HG03064 (cell line): ENCODE results near the gene FAM83C.
"Not testable (repeated sequence)": the region's sequence is repeated elsewhere in the genome, so short reads cannot be mapped to it uniquely, and the experiment has no call there.

ENCODE experiments used
- ATAC-seq: cut with Tn5 transposase; IDR thresholded peaks from one replicate; pipeline ENCODE4 v1.9.1; 2021; ENCODE audit warnings: low read depth; ENCODE audit not compliant: unreplicated experiment

Gene FAM83C

GRCh38 chr20:35270021-35270902, 22.0 kb downstream of the FAM83C start:
- no peak for ATAC-seq

DNA sequence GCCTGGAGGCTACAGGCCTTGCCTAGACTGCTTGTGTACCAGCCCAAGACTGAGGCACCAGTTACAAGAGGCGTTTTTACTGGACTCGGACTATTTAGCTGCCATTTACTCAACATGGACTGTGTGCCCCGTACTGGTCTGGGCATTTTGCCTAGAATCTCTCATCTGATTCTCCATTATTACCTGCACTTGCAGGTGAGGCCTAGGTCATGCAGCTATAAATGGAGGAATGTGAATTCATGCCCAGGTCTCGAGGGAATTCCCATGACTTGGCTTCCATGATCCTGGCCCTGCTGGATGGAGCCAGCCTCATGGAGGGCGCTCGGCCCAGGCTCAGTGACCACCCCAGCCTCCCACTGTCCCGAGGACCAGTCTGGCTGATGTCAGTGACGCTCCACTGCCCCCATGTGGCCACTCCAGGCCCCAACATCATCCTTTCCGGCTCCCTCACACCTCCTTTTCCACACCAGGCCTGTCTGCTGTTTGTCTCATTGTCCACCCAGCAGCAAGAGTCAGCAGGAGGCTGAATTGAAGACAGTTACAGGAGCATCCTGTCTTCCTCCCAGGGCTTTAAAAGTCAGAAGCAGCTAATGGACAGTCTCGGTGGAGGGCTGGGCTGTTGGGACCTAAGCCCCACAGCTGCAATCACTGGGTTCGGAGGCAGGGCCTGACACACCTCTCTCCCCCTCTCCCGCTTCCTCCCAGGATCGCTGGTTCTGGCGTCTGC, 23.0 kb downstream of the FAM83C start:
- no peak for ATAC-seq

- no peak for ATAC-seq
Observed at GRCh38 chr20:35267092-35267491, 25.1 kb downstream of the FAM83C start.

- no peak for ATAC-seq
Observed at GRCh38 chr20:35264755-35265154, 27.5 kb downstream of the FAM83C start.

- ATAC-seq, result no peak
Observed at GRCh38 chr20:35263532-35264341, 28.5 kb downstream of the FAM83C start.

DNA sequence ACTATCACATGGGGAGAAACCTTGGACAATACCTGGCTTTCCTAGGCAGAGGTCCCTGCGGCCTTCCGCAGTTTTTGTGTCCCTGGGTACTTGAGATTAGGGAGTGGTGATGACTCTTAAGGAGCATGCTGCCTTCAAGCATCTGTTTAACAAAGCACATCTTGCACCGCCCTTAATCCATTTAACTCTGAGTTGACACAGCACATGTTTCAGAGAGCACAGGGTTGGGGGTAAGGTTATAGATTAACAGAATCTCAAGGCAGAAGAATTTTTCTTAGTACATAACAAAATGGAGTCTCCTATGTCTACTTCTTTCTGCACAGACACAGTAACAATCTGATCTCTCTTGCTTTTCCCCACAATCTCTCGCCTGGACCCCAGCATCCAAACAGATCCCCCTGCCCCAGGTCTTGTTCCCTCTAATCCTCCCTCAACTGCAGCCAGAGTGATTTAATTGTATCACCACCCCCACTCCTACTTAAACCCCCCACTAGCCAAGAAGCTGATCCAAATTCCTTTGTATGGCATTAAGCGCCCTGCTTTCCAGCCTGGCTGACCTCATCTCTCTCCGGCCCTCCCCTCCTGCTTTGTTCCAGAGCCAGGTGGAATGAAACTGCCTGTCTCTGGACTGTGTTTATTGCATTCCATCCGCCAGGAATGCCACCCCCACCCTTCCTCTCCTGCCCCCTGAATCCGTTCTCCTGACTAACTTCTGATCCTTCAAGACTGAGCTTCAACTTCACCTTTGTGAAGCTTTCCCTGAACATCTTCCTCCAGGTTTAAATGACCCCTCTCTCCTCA, 29.3 kb downstream of the FAM83C start:
- not testable (repeated sequence) for ATAC-seq

- ATAC-seq, result not testable (repeated sequence)
Observed at GRCh38 chr20:35262321-35262720, 29.9 kb downstream of the FAM83C start.

- no peak for ATAC-seq
Observed at GRCh38 chr20:35260426-35260825, 31.8 kb downstream of the FAM83C start.

DNA sequence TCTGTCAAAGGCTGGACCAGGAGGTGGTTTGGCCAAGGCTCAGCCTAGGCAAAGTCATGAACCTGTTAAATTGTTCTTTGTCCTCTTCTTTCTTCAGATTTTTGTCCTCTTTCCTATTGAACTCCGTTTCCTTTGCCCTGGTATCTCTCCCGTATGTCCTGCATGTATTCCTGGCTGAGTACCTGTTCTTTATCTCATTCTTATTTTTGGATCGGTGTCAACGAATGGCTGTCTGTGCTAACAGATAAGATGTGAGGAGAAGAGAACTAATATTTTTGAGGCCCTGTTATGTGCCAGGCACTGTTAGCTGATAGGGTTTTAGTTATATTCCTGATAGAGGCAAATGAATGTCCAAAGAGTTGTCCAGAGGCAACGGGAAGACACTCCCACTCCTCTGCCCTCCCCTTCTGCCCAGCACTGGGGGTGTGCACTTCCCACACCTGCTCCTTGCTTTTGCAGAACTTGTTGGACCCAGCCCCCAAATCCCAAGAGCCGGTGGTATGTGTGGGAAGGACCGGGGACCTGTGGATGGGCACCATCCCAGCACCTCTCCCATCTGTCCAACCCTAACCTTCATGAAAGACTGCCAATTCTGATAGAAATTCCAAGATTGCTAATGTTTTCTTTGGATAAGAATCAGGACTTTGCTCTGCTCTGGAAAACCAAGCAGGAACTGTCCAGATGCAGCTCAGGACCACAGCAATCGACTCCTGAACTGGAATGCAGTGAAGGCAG, 34.9 kb downstream of the FAM83C start:
- ATAC-seq, result no peak

DNA sequence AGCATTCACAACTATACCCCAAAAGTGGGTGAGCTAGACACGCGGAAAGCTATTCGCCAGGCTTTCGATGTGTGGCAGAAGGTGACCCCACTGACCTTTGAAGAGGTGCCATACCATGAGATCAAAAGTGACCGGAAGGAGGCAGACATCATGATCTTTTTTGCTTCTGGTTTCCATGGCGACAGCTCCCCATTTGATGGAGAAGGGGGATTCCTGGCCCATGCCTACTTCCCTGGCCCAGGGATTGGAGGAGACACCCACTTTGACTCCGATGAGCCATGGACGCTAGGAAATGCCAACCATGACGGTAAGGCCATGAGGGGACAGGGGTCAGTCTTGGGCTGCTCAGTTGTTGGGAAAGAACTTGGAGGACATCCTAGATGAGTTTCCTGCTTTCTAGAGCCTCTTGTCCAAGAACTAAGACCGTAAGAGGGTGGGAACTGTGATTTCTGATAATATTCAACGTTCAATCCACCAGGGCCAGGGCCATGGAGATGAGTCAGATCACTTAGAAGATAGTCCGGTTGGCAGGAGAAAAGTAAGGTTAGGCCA, 37.7 kb downstream of the FAM83C start:
- ATAC-seq, result no peak

DNA sequence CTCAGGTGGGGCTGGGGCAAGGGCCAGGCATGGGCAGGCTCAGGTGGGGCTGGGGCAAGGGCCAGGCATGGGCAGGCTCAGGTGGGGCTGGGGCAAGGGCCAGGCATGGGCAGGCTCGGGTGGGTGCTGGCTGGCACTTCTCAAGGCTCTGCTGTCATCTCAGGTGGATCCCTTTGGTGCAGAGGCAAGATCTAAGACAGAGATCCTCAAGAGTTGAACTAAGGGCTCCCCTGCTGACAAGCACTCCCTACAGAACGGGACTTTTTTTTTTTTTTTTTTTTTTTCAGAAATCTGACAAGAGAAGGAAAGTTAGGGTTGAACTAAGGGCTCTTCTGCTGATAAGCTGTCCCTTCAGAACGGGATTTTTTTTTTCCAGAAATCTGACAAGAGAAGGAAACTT, 39.2 kb downstream of the FAM83C start:
- no peak for ATAC-seq

DNA sequence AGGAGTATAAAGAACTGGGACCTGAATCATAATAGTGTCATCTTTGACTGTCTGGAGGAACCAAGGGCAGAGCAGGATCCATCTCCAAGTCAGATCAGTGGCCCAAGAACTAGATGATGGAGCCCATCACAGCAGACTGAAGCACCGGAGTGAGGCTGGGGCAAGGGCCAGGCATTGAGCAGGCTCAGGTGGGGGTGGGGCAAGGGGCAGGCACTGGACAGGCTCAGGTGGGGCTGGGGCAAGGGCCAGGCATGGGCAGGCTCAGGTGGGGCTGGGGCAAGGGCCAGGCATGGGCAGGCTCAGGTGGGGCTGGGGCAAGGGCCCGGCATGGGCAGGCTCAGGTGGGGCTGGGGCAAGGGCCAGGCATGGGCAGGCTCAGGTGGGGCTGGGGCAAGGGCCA, 39.6 kb downstream of the FAM83C start:
- ATAC-seq, result not testable (repeated sequence)

GRCh38 chr20:35252037-35252461, 40.2 kb downstream of the FAM83C start:
- ATAC-seq, result no peak

- no peak for ATAC-seq
Observed at GRCh38 chr20:35251613-35251940, 40.6 kb downstream of the FAM83C start.

DNA sequence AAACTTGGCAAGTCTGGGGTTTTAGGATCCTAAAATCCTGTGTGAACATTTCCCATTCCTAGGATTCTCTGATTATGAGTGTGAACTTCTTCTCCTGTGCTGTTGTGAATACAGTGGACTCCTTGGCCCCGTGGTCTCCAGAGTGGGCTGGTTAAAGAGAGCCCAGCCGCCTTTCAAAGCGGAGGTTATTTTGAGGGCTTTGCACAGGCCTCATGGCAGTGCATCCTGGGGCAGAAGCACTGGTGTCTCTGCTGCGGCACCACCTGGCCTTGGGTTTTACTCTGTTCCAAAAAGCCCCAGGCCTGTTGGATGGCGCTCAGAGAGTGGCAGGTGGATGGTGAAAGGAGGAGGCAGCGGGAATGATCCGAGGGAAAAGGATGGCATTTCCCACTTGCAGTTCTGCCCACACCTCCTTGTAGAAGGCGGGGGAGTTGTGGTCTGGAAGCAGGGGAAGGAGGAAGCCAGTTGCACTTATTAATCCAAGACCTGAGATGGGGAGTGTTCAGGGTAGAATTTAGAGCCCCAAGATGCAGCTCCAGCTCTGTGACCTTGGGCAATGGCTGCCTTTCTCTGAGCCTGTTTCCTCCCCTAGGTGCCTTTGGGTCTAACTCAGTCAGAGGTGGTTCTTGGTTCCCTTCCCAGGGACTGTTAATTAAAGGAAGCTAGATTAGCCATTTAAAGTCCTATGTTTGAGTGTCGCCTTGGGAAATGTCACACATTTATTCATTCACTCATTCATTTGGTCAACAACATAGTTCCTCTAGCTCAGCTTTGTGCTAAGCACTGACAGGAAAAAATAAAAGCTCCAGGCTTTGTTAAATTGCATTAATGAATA, 43.4 kb downstream of the FAM83C start:
- no peak for ATAC-seq

- no peak for ATAC-seq
Observed at GRCh38 chr20:35246723-35247122, 45.5 kb downstream of the FAM83C start.

- ATAC-seq, result no peak
Observed at GRCh38 chr20:35243986-35244385, 48.2 kb downstream of the FAM83C start.

- ATAC-seq, result no peak
Observed at GRCh38 chr20:35243317-35243716, 48.9 kb downstream of the FAM83C start.
